GM19324 (cell line): ENCODE data around the gene ARMCX5.

ENCODE experiments used
- ATAC-seq: cut with Tn5 transposase; IDR thresholded peaks from one replicate; pipeline ENCODE4 v1.9.1; 2021; ENCODE audit warnings: mild to moderate bottlenecking, moderate library complexity; ENCODE audit not compliant: unreplicated experiment, low FRiP score

The ARMCX5 gene

GRCh38 chrX:102599084-102599950 lies at the start of gene ARMCX5:
TSS of gene ARMCX5 (plus strand) at chrX:102599515. CDS start at chrX:102602142, 2,627 bp downstream.
- peak; percentile 79 for ATAC-seq

DNA sequence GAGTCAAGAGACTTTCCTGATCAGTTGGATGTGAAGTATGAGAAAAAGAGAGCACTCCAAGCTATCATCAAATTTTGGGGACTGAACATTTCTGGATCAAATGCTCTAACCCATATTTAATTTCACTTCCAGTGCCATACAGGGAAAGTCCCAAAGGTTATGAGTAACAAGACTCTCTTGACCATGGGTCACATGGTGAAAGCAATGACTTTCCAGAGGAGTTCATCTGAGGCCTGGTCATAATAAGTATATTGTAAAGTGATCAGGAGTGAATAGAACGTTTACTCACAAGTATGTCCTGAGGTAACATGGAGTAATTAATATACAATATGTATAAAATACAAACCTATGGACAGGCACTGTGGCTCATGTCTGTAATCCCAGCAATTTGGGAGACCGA lies 40.7 kb upstream of the ARMCX5 start:
- ATAC-seq, result no peak

DNA sequence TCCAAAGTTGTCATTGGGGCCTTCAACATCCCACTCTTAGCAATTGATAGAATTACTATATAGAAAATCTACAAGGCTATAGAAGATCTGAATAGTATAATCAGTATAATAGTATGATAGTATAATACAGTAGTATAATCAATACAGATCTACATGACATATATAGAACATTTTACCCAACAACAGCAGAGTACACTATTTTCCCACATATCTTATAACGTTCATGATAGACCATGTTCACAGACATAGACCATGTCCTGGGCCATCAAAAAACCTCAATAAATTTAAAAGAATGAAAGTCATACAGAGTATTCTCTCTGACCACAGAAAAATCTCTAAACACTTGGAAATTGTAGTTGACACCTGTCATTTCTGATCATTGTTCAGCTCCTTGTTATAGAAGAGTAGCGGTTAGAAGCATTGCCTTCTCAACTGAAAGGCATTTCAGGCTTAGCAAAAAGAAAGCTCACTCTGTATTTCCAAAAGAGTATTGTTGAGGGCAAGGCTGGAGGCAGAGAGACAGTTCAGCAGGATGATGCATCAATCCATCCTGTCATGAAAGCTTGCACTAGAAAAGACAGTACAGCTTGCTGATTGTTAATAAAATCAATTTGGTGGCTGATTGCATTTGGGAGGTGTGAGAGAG lies 38.8 kb upstream of the ARMCX5 start:
- no peak for ATAC-seq

GRCh38 chrX:102580891-102581290 lies 18.4 kb upstream of the ARMCX5 start:
- no peak for ATAC-seq

DNA sequence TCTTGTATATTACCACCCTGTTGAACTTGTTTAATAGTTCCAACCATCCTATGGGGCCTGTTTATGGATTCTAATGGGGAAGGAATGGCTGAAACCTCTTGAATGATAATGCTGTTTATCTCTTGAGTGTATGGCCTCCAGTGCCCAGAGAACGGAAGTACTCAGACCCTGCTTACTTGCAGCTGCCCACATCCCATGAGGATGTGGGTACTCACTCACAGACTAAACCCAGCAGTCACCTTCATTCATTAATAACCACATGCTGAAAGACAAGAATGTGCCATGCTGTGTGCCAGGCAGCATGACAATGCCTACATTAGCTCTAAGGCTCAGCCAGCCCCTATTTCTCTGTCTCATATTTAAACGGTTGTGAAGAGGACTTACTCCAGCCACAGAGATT lies 5.9 kb upstream of the ARMCX5 start:
- ATAC-seq, result no peak

DNA sequence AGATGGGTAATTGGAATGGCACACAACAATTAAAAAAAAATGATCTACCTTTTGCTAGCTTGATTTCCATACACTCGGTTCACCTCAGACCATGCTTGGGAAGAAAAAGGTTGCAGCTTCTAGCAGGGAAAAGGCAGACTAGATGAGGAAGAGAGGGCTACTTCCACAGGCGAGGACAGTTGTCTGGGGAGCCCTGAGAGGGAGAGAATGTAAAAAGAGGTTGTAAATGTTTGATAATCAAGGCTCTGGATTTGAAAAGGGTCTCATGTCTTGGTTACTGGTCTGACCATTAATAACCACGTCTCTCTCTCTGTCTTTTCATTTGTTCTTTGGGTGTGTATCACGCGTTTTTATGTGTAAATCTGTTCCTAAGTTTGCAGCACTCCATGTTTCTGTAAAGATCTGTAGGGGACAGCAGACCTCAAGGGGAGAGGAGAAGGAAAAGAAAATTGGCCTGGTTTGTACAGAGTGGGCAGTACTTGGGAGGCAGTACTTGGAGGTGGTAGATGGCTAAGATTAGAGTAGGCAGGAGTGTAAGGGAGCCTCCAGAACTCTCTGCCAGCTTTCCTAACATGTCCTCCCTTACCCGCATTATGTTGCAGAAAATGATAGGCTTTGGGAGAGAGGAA lies 750 bp downstream of the ARMCX5 start:
- ATAC-seq, result peak; percentile 19

GRCh38 chrX:102604327-102604726 lies 5.0 kb downstream of the ARMCX5 start:
- ATAC-seq, result no peak

DNA sequence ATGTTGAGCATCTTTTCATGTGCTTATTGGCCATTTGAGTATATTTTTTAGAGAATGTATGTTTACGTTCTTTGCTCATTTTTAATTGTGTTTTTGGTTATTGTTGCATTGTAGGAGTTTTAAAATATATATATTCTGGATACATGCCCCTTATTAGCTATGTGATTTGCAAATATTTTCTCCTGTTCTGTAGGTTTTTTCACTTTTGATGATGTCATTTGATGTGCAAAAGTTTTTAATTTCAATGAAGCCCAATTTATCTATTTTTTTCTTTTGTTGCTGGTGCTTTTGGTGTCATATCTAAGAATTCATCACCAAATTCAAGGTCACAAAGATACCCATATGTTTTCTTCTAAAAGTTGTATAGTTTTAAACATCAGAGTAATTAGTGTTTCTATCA lies 6.8 kb downstream of the ARMCX5 start:
- no peak for ATAC-seq

- no peak for ATAC-seq
These were observed 11.6 kb downstream of the ARMCX5 start for GRCh38 chrX:102610905-102611304.

DNA sequence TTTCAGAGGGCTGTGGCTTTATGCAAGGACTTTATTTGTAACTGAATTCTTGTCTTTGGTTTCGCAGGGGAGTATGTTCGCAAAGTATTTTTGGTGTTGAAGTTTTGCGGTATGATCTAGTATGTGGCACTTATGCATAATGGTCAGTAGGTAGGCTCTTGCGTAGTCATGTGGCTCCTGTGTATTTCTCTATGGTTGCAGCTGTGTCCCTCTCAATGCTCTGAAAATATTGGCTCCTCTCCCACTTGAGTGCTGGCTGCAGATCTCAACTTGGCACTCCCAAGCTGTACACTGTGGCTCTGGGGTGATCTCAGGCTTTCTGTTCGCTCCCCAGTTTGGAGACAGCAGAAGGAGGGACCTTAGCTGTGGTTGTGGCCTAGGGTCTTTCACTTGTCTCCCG lies 24.8 kb downstream of the ARMCX5 start:
- no peak for ATAC-seq

DNA sequence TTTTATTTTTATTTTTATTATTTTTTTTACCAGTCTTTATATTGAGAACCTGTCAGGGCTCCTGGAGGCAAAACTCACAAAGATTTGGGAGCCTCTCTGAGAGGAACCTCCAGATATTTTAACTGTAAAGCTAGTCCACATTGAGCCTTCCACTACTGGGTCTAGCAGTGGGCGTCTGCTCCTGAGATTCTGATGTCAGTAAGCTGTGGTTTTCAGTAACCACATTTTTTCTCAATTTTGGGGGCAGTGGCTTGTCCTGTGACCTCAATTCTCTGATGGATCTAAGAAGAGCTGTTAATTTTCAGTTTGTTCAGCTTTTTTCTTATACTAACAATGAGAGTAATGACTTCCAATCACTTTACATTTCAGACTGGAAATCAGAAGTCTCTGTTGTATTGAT lies 28.3 kb downstream of the ARMCX5 start:
- ATAC-seq, result no peak

DNA sequence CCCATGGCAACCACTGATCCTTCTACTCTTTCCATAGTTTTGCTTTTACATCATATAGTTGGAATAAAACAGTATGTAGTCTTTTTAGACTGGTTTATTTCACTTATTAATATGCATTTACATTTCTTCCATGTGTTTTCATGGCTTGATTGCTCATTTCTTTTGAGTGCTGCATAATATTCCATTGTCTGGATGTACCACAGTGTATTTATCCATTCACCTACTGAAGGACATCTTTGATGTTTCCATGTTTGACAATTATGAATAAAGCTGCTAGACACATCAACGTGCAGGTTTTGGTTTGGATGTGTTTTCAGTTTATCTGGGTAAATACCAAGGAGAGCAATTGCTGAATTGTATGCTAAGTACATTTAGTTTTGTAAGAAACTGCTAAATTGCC lies 38.2 kb downstream of the ARMCX5 start:
- no peak for ATAC-seq

GRCh38 chrX:102650903-102651241 lies 51.6 kb downstream of the ARMCX5 start:
- ATAC-seq, result no peak

DNA sequence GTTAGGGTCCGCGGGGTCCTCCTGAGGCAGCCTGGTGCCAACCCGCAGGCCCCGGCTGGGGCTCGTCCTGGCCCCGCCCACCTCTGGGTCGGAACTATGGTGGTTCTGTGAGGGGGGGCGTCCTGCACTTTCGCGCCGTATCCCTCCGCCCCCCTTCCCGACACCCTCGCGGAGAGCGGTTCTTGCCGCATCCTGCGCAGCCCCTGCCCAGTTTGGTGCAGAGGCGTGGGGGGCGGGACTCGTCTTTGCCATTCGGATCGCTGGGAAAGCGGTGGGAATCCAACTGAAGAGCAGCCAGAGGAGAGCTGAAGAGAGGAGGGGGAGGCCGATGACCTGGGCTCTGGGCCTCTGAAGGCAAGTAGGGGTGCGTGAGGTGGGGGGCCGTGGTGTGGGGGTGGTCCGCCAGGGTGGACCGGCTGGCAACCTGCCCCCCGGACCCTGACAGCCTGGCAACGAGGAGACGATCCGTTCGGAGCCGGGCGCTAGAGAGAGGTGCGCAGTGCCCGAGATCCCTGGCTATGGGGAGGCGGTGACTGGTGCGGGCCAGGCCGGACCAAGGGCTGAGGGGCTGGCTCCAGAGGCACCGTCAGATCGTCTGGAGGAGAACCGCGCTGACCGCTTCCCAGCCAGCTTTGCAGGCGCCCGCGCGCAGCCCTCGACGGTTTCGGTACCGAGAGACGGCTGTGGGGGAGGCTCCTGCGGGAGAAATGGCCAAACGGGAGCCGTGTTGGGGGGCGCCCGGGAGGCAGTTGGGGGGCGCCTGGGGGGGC lies 52.1 kb downstream of the ARMCX5 start, which contains the start of gene GPRASP1:
TSS of gene GPRASP1 (plus strand) at position 242 of the 770 bp plus-strand sequence. CDS start 2,431 bp downstream, outside the sequence.
- ATAC-seq, result peak; percentile 27

DNA sequence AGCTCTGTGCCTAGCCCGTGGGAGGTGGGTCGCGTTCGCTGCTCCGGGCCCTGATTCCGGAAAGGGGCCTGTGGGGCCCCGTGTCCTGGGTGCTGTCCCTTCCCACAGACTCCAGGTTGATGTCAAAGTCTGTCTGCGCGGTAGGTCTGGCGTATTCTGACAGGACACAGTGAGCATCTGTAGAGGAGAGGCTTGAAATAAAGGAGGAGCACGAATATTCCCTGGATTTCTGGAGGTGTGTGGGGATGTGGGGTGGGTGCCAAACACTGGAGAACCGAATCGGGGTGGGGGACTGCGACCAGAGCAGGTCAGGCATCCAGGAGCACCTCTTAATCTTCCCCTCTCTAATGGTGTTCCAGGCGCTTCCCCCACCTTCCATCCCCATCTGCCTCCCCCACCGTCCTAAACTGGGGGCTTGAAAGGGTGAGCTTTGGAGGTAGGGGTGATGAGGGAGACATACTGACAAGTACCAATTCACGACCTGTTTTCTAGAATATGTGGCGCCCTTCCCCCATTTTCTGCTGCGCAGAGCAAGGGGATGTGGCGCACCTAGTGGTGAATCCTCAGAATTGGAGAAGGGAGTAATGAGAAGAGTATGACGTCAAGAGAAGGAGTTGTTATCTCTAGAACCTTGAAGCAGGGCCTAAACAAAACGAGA lies 52.8 kb downstream of the ARMCX5 start:
- ATAC-seq, result peak; percentile 40
